Stimulated activated CD8-positive, alpha-beta memory T cell treated with anti-CD3 and anti-CD28 coated beads, Interleukin-7, amount 100 ng/mL, for 1 hour (primary cell): ENCODE data around the gene P2RY12.

Experiments used
- DNase-seq, 2 donors: peaks; one replicate each; pipeline ENCODE4 v3.0.0-alpha.2; 2020; ENCODE audit warnings: low read depth in 2 of 2

Gene P2RY12

DNA sequence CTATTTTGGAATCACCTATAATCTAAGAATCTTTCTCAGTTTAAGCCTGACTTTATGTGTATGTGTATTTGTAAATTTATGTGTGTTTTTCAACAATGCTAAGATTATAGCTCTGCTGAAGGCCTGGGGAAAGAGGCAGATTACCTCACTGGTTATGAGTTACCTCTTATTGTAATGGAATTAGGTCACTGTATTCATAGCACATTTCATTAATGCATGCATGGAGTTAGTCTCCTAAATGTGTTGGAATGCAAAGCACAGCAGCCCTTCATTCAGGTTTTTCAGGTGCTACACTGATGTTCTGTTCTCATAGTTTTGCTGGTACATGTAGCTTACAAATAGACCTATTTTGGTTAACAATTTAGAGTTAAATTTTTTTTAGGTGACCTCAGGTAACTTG is 77.4 kb downstream of the P2RY12 start:
- no peak for DNase-seq

DNA sequence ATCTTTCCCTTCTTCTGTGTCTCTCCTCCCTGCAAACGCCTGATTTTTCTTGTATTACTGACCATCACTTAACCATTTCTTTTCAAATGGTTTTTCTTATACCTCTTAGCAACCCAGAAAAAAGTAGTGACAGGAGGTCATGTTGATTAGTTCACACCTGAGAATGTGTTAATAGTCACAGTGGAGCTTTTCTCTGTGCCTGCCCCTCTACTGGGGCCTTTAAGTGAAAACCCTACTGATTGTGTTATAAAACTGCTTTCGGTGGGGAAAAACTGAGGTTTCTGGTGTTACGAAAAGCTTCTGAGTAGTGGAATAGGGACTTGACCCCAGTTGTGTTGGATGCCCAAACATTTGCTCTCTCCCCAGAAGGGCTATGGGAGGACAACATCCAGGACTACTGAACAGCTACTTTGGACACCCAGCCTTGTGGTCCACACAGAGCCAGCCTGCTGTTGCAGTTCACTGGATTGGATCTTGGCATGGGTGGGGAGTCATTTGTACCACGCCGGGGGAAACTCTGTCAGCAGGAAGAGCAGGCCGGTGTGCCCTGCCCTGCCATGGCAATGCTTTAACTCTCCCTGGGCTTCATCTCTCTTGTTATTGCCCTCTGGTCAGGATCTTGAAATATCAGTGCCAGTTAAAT is 78.3 kb downstream of the P2RY12 start:
- DNase-seq = no peak

DNA sequence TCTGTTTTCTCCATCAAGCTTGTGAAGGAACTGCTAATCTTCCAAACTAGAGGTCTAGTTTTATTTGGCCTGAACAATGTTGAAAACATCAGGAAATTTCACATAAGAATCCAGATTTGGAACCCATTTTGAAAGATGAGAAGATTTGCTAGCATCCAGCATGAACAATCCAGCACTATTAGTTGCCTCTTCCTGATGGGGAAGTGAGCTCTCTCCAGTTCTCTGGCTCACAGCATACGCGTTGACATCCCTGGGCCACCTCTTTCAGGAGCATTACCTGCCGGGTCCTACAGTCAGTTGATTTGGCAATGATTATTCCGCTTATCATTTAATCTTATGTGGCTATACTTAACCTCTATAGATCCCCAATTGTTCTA is 78.8 kb downstream of the P2RY12 start:
- no peak for DNase-seq

DNA sequence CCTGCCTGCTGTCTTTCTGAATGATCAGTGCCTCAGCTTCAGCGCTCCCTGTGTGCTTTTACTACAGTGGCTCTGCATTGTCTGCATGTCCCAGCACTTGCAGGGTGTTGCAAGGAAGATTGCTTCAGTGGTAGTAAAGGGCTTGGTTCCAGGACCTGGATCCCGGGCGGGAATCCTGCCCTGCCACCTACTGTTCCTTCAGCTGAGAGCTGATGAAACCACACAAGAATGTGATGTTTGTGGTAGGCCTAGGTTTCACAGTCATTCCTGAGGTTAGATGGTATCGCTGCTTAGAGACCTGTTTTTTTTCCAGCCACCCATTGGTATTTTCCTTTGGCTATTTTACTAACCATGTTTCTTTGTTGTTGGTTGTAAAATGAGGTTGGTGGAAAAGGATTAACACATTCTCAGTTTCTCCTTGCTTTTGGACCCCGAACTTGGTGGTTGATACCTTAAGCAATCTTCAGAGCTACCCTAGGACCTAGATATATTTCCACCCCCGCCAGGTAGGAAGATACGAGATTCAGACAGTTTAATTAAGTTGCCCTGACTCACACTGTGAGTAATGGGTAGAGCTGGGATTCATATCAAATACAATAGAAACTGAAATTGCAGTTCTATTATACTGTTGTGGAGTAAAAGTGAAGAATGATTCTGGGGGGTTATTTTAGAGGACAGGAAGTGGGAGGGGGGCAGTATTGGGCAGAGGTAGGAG is 79.3 kb downstream of the P2RY12 start:
- DNase-seq = no peak

DNA sequence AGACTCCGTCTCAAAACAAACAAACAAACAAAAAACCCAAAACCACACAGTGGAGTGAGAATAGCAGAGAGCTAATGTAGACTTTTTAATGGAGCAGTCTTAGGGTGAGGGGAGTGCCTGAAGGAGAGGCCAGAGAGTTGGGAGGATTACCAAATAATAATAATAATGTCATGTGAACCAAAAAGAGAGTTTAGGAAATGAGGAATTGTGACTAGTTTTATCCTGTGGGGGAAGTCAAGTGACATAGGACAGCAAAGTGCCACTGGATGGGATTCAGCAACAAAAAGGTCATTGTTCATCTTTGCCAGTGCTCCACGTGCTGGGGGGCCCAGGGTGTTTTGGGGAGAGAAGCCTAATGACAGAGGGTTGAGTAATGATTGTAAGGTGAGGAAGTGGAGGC is 80.8 kb downstream of the P2RY12 start:
- no peak for DNase-seq

DNA sequence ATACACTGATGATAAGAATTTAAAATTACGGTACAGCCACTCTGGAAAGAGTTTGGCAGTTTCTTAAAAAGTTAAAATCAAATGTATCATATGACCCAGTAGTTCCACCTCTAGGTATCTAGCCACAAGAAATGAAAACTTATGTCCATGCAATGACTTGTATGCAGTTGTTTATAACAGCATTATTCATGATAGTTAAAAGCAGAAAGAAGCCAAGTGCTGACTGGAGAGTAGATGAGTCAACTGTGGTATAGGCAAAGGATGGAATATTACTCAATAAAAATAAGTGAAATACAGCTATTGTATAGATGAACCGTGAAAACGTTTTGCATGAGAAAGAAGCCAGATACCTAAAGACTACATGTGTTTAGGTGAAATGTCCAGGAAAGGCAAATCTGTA is 82.8 kb downstream of the P2RY12 start:
- no peak for DNase-seq

DNA sequence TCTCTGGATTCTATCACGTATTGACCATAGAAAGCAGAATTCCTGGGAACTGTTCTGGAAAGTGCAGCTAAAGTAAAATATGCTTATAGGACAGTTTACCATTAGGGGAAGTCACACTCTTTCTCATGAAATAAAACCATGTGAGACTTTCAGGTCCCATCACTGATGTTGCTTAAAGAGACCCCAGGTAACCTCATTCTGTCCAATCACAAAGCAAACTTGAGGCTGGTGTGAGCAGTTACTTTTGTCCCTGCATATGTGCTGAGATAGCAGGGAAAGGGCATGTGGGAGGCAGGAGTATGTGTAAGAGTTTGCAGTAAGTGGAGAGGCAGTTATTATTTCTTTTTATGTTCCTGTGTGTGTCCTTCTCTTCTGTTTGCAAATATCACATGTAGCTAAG is 84.0 kb downstream of the P2RY12 start:
- no peak for DNase-seq

DNA sequence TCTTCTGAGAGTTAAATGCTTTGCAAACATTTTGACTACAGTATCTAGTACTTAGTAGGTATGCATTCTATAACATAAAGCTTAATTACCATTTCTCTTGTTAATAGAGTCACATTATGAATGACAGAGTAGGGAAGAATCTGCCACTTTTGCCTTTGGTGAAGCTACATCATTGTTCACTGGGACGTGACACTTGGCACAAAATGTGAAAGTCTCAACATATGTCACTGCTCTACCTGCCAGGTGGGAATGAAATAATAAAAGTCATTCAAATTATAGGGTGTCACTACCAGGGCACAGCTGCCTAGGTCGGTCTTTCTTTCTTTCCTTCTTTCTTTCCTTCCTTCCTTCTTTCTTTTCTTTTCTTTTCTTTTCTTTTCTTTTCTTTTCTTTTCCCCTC is 85.5 kb downstream of the P2RY12 start:
- no peak for DNase-seq

DNA sequence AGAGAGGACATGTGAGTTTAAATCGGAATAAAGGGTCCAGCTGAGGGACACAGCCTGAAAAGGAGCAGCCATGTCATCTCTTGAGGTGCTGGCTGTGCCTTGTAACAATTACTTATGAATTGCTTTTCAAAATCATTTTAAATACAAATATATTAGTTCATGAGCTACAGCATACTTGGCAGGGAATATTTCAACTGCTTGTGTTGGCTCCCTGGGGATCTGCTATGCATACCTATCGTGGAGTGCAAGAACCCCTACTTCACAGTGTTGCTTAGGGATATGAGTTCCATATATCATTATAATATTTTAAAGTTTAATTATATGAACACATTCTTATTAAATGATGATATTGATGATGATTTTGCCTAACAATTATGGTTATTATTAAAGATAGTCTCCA is 87.1 kb downstream of the P2RY12 start:
- DNase-seq = no peak

DNA sequence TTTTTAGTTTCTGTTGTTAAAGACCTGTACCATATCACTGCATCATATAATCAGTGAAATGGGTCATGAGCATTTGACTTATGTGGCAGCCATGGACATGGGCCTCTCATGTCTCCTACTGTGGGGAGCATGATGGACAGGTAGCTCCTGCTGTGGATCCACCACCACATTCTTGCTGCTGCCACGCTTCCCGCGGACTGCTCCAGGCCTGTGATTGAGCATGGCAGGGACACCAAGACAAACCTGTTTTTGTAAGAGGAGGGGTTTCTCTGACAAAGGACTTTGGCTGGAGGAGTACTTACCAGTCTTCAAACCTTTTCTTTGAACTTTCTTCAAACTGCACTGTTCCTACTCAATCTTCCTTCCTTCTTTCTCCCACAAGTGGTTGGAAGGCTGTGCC is 88.3 kb downstream of the P2RY12 start:
- no peak for DNase-seq

DNA sequence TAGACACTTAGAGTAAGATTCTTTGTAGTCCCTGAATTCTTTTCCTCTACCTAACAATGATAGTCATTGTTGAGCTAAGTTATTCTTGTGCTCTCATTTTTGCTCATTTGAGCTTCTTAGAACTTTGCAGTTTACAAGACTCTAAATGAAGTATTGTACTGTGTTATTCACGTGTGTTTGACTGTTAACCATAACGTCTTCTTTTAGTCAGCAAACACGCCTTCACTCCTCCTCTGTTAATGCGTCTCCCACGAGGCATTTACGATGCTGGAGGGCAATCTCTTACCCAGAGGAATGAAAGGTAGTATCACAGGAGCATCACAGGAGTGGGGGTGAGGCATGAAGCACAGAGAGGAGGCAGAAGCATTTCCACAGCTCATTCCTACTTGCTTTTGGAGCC is 91.4 kb downstream of the P2RY12 start:
- no peak for DNase-seq

DNA sequence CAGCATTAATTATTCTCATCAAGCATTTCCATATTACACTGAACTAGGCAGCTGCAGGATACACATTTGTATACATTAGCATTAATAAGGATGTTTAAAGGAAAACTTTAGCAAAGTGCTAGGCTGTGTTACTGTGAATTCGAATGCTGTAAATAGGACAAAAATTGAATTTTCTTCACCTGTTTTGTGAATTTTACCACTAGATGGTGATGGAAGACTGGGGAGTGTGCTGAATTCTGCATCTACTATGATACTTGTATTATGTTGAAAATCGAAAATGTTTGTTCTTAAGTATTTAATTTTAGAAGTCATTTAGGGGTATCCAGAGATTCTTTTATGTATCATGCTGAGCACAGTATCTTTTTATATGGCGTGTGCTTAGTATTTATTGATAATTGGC is 93.9 kb downstream of the P2RY12 start:
- DNase-seq = no peak

DNA sequence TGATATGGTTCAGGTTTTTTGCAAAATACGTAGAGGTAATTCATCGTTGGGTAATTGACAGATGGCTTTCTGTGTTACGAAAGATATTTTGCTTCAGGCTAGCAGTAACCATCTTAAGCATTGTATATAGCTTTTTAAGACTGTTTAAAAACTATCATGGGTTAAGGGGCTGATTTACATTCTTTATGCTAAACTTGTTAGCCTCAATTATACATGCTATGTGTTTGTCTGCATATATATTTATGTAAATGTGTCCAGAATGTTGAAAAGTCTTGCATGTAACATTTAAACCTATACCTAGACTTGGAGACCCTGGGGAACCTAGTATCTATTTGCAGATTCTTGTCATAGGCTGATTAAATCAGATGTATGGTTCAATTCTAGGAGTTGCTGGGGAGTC is 95.1 kb downstream of the P2RY12 start:
- no peak for DNase-seq
